ENCODE results near the gene MRTFA. TPM values are rescaled to one million over a fixed set of nuclear protein-coding genes. Genes with fewer than 3 reads are reported as not detected.

Gene MRTFA
- total and polyA plus RNA-seq, 9 of the 15 experiments (the other 6 are each of a cell fraction or from before 2014, with no cell fraction given) = 0.84 to 21.1 (median 3.7) TPM

DNA sequence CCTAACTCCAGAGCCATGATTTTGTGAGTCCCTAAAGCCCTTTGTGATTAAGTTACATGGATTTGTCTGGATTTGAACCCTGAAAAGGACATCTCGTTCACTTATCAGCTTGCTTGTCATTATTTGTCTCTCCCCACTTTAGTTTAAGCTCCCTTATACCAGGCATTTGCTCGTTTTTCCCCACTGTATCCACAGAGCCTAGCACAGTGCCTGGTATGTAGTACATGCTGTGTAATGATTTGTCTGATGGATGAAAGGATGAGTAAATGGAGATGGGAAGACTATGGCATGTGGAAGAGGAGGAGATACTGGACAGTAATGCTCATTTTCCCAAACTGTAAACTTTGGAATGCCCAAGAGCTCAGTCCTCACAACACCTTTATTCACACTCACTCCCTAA is 33.5 kb upstream of the MRTFA start:
- no peak overlapping the region for H3K27ac ChIP-seq (ENCODE audit: extremely low read depth, low read depth, low read length)
- ChIA-PET POLR2A (interaction anchor here (0.9 kb wide), 1 partner anchor 49 kb away, joined by 3 read pairs; no protein-coding TSS in a partner anchor), CTCF (ENCODE audit: low intra/inter-chr PET ratio) (no interaction called here)
- no peaks in the 10 kb centered on the region; the same call in 1 of the 2 replicates for H3K9me3 ChIP-seq (replicated peaks; ENCODE audit: control insufficient read depth, insufficient read depth, low read depth, low read length)
- WGBS (ENCODE audit: insufficient coverage, low coverage, missing lambda C conversion rate) = 13% methylated on average over 2 of the region's 2 CpGs
- in situ Hi-C loops (cut with MboI) = no loop called here
- no peak overlapping the region for H3K4me3 ChIP-seq
- no peaks in the 10 kb centered on the region for H4K20me1 ChIP-seq (replicated peaks; ENCODE audit: control insufficient read depth, insufficient read depth, low read length)
- no peaks in the 10 kb centered on the region for H3K27me3 ChIP-seq (ENCODE audit: control insufficient read depth in 2 of 2, insufficient read depth in 2 of 2, low read length in 2 of 2)
- no peaks in the 10 kb centered on the region for H3K36me3 ChIP-seq (ENCODE audit: control insufficient read depth, insufficient read depth, low read length)
- H3K4me2 ChIP-seq (ENCODE audit: insufficient read depth, low read length) = no peak overlapping the region
- no peaks in the 10 kb centered on the region for H3K79me2 ChIP-seq (ENCODE audit: control insufficient read depth, insufficient read depth, low read length)
- H3K4me1 ChIP-seq (replicated peaks in 1 of 2; ENCODE audit: control insufficient read depth in 2 of 2, insufficient read depth in 2 of 2, low read length in 2 of 2) = peaks cover 0 to 25% of the 10 kb centered on the region in 2 experiments; a peak in 3 of 5 replicates
- DNase-seq (ENCODE audit: extremely low read depth in 1 of 4, low spot score in 3 of 4) (no peak), FAIRE-seq (no peak), ATAC-seq (no peak)
- no peak overlapping the region for H2AFZ ChIP-seq (ENCODE audit: low read depth, low read length)
- H3K9ac ChIP-seq (ENCODE audit: insufficient read depth in 1 of 2, low read depth in 2 of 2, low read length in 2 of 2) = no peak overlapping the region
- TF ChIP-seq RBM25 (IDR thresholded peaks at IDR 0.05; ENCODE audit: low read depth, low read length, severe bottlenecking) (peak; percentile 73), TFAP4 (CRISPR knock-in tag; IDR thresholded peaks at IDR 0.05; ENCODE audit: borderline replicate concordance) (no peak), ZNF175 (CRISPR knock-in tag; IDR thresholded peaks at IDR 0.05; ENCODE audit: low read depth) (no peak), TEAD2 (tag; IDR thresholded peaks at IDR 0.05) (no peak), KDM1A (IDR thresholded peaks at IDR 0.05) (0 out of 4 replicates have a peak, but pooled peaks of 1 of the 2 experiments have one; percentile 20), ZNF77 (CRISPR knock-in tag; IDR thresholded peaks at IDR 0.05) (no peak), ZNF512 (tag; IDR thresholded peaks at IDR 0.05) (no peak), DNMT1 (IDR thresholded peaks at IDR 0.05) (no peak), NELFE (IDR thresholded peaks at IDR 0.05; ENCODE audit: insufficient read depth, insufficient read length) (no peak), POLR3G (IDR thresholded peaks at IDR 0.05; ENCODE audit: extremely low read depth, insufficient read length, insufficient replicate concordance) (no peak), EGR1 (conservative IDR thresholded peaks at IDR 0.05) (no peak), BCOR (IDR thresholded peaks at IDR 0.05) (peak; percentile 59)
- TF ChIP-seq, protein P1, sequence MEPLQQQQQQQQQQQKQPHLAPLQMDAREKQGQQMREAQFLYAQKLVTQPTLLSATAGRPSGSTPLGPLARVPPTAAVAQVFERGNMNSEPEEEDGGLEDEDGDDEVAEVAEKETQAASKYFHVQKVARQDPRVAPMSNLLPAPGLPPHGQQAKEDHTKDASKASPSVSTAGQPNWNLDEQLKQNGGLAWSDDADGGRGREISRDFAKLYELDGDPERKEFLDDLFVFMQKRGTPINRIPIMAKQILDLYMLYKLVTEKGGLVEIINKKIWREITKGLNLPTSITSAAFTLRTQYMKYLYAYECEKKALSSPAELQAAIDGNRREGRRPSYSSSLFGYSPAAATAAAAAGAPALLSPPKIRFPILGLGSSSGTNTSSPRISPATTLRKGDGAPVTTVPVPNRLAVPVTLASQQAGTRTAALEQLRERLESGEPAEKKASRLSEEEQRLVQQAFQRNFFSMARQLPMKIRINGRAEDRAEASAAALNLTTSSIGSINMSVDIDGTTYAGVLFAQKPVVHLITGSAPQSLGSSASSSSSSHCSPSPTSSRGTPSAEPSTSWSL (CRISPR knock-in tag; IDR thresholded peaks at IDR 0.05; ENCODE audit: borderline replicate concordance) = no peak
- TF ChIP-seq, protein P2, sequence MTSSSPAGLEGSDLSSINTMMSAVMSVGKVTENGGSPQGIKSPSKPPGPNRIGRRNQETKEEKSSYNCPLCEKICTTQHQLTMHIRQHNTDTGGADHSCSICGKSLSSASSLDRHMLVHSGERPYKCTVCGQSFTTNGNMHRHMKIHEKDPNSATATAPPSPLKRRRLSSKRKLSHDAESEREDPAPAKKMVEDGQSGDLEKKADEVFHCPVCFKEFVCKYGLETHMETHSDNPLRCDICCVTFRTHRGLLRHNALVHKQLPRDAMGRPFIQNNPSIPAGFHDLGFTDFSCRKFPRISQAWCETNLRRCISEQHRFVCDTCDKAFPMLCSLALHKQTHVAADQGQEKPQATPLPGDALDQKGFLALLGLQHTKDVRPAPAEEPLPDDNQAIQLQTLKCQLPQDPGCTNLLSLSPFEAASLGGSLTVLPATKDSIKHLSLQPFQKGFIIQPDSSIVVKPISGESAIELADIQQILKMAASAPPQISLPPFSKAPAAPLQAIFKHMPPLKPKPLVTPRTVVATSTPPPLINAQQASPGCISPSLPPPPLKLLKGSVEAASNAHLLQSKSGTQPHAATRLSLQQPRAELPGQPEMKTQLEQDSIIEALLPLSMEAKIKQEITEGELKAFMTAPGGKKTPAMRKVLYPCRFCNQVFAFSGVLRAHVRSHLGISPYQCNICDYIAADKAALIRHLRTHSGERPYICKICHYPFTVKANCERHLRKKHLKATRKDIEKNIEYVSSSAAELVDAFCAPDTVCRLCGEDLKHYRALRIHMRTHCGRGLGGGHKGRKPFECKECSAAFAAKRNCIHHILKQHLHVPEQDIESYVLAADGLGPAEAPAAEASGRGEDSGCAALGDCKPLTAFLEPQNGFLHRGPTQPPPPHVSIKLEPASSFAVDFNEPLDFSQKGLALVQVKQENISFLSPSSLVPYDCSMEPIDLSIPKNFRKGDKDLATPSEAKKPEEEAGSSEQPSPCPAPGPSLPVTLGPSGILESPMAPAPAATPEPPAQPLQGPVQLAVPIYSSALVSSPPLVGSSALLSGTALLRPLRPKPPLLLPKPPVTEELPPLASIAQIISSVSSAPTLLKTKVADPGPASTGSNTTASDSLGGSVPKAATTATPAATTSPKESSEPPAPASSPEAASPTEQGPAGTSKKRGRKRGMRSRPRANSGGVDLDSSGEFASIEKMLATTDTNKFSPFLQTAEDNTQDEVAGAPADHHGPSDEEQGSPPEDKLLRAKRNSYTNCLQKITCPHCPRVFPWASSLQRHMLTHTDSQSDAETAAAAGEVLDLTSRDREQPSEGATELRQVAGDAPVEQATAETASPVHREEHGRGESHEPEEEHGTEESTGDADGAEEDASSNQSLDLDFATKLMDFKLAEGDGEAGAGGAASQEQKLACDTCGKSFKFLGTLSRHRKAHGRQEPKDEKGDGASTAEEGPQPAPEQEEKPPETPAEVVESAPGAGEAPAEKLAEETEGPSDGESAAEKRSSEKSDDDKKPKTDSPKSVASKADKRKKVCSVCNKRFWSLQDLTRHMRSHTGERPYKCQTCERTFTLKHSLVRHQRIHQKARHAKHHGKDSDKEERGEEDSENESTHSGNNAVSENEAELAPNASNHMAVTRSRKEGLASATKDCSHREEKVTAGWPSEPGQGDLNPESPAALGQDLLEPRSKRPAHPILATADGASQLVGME (CRISPR knock-in tag; IDR thresholded peaks at IDR 0.05) = no peak
- H3K9me1 ChIP-seq (ENCODE audit: control insufficient read depth, insufficient read depth, low read length) = no peaks in the 10 kb centered on the region
- intact Hi-C loops (cut with micrococcal nuclease) = no loop called here
- BruUV-seq (replicated peaks) = no TSS peak
